Ovary (tissue), 9 donors: ENCODE results near the gene PRND. TPM values are rescaled to one million over a fixed set of nuclear protein-coding genes. Genes with fewer than 3 reads are reported as not detected.

Experiments
- DNase-seq, 5 donors: peaks; one replicate each; pipeline ENCODE4 v3.0.0-alpha.2; 2019 to 2020
- H3K27ac ChIP-seq, 2 donors: fragments of 200-600 bp; one replicate each; pipeline versions ENCODE4 v1.5.1 to v1.8.0; 2019 to 2022
- H3K27me3 ChIP-seq: fragments of 200-600 bp; one replicate; pipeline ENCODE4 v1.8.0; 2022
- H3K36me3 ChIP-seq: fragments of 200-600 bp; sonication (generic); one replicate; pipeline ENCODE4 v1.5.1; 2019
- H3K4me1 ChIP-seq: one replicate; pipeline ENCODE4 v1.8.1; 2013; ENCODE audit warnings: mild to moderate bottlenecking, moderate library complexity; ENCODE audit not compliant: insufficient read depth
- H3K4me3 ChIP-seq: fragments of 200-600 bp; sonication (generic); one replicate; pipeline ENCODE4 v1.5.1; 2017
- H3K9me3 ChIP-seq, 2 donors: fragments of 200-600 bp in 1 of 2; sonication (generic) in 1 of 2; one replicate each; pipeline versions ENCODE4 v1.5.1 to v1.8.1; 2013 to 2019; ENCODE audit warnings: mild to moderate bottlenecking in 1 of 2, moderate library complexity in 1 of 2
- CTCF ChIP-seq, 3 donors: fragments of 450-650 bp in 2 of 3; fragments of 200-600 bp in 1 of 3; IDR thresholded peaks; one replicate each; pipeline versions ENCODE4 v1.5.1 to v1.8.0; 2016 to 2022; ENCODE audit warnings: antibody characterized with exemption in 3 of 3, mild to moderate bottlenecking in 1 of 3
- EP300 ChIP-seq: sonication (generic); formaldehyde crosslinking; IDR thresholded peaks from one replicate; pipeline ENCODE4 v1.6.1; 2017; ENCODE audit warnings: antibody characterized with exemption
- POLR2A ChIP-seq: fragments of 450-650 bp; IDR thresholded peaks from one replicate; pipeline ENCODE4 v1.6.1; 2017; ENCODE audit warnings: antibody characterized with exemption, mild to moderate bottlenecking, moderate library complexity
- WGBS, 3 donors: extraction: QIAGEN DNeasy Blood & Tissue Kit in 1 of 3; methylation state at CpG; one replicate each; pipeline versions ENCODE4 v1.1.5 to v1.1.7; 2013 to 2017; 5-methylcytosine and 5-hydroxymethylcytosine counted together
- intact Hi-C, 4 donors: fragments of 100-400 bp; cut with DNase I; formaldehyde crosslinking; loops; one replicate each; pipeline versions ENCODE4 v1.11.0 to v1.15.1; 2022 to 2023
- polyA plus RNA-seq, 2 donors: library from polyadenylated mRNA; stranded (reverse); fragments of 200-250 nt in 1 of 2; fragments of 350-450 nt in 1 of 2; fragmentation: Illumina TruSeq in 1 of 2; extraction: RNeasy Lipid Tissue Mini Kit (QIAGEN cat#74804) in 1 of 2; gene quantifications; one replicate each; pipeline ENCODE4 v1.2.3, GENCODE V29; 2013 to 2014
- total RNA-seq, 7 donors: library from RNA; depleted of rRNA in 2 of 7; stranded (reverse); fragments of >200 nt in 2 of 7; fragmentation: NEBNext Ultra II Directional in 3 of 7; extraction: Animal tissue kit (Norgen Biotek cat#: 25700) in 3 of 7; gene quantifications; one replicate each; pipeline versions ENCODE4 v1.1.0 to v1.2.4, GENCODE V29; 2016 to 2023
- donor health status: DM: no; HTN: no; CAD: no; lungs with moderate emphysema.
- donor health status: DM: no; HTN: no; CAD: no.
- donor health status: Bipolar disorder and iron deficiency.
- donor health status: DM: yes; HTN: yes; CAD: no.
- donor health status: DM: no; HTN: no; CAD: no.
- donor health status: DM: yes; HTN: yes; CAD: no.

PRND gene
- total and polyA plus RNA-seq, 9 donors = 0.05 to 0.47 (median 0.14) TPM; not detected in 3

- Histone ChIP-seq H3K9me3 (peaks cover 0 to 4% of the 10 kb centered on the region in 2 donors), H3K36me3 (no peaks in the 10 kb centered on the region), H3K27ac (no peak overlapping the region), H3K4me3 (no peak overlapping the region), H3K4me1 (no peaks in the 10 kb centered on the region), H3K27me3 (no peaks in the 10 kb centered on the region)
- WGBS, 3 donors = 83 to 89% (median 87%) methylated on average over 3 of the region's 3 CpGs
- intact Hi-C loops = no loop called here
- no peak for DNase-seq
- TF ChIP-seq CTCF (IDR thresholded peaks at IDR 0.05) = no peak
- TF ChIP-seq EP300 = no peak
- no peak for TF ChIP-seq POLR2A
Observed at GRCh38 chr20:4767084-4767483, 45.4 kb downstream of the PRND start.

- no peaks in the 10 kb centered on the region for H3K4me1 ChIP-seq
- no peak overlapping the region for H3K4me3 ChIP-seq
- H3K36me3 ChIP-seq = no peaks in the 10 kb centered on the region
- no peak for DNase-seq
- no peak overlapping the region for H3K27ac ChIP-seq
- peaks cover 0 to 4% of the 10 kb centered on the region in 2 donors for H3K9me3 ChIP-seq
- intact Hi-C loops = no loop called here
- no peaks in the 10 kb centered on the region for H3K27me3 ChIP-seq
- 81 to 95% (median 82%) methylated on average over 2 of the region's 2 CpGs for WGBS, 3 donors
- TF ChIP-seq CTCF (IDR thresholded peaks at IDR 0.05) (no peak), POLR2A (no peak), EP300 (no peak)
Observed at GRCh38 chr20:4769328-4769727, 47.6 kb downstream of the PRND start.

GRCh38 chr20:4770026-4770425, 48.3 kb downstream of the PRND start:
- DNase-seq = no peak
- intact Hi-C loops = loop anchor here in 1 of 4 donors (5.0 kb wide), 1 partner anchor 682 kb away; no protein-coding TSS in a partner anchor
- WGBS, 3 donors = 77 to 93% (median 88%) methylated on average over 1 of the region's 1 CpG
- no peaks in the 10 kb centered on the region for H3K36me3 ChIP-seq
- no peak overlapping the region for H3K4me3 ChIP-seq
- H3K4me1 ChIP-seq = no peaks in the 10 kb centered on the region
- TF ChIP-seq POLR2A (no peak), EP300 (no peak), CTCF (IDR thresholded peaks at IDR 0.05) (no peak)
- no peak overlapping the region for H3K27ac ChIP-seq
- no peaks in the 10 kb centered on the region for H3K27me3 ChIP-seq
- peaks cover 0 to 4% of the 10 kb centered on the region in 2 donors for H3K9me3 ChIP-seq

- Histone ChIP-seq H3K27me3 (no peaks in the 10 kb centered on the region), H3K4me3 (no peak overlapping the region), H3K27ac (no peak overlapping the region), H3K4me1 (no peaks in the 10 kb centered on the region), H3K9me3 (peaks cover 0 to 4% of the 10 kb centered on the region in 2 donors), H3K36me3 (no peaks in the 10 kb centered on the region)
- WGBS, 3 donors = 67 to 79% (median 72%) methylated on average over 5 of the region's 5 CpGs
- intact Hi-C loops = loop anchor here in 1 of 4 donors (5.0 kb wide), 1 partner anchor 681 kb away; no protein-coding TSS in a partner anchor
- no peak for DNase-seq
- TF ChIP-seq POLR2A (no peak), CTCF (IDR thresholded peaks at IDR 0.05) (no peak), EP300 (no peak)
Observed at GRCh38 chr20:4771004-4771403, 49.3 kb downstream of the PRND start.
